ENCODE data around the gene KIF13A. TPM values are rescaled to one million over a fixed set of nuclear protein-coding genes. Genes with fewer than 3 reads are reported as not detected.

Gene KIF13A
- total and polyA plus RNA-seq, 10 donors = 3.7 to 32.0 (median 19.9) TPM

- H3K9me3 ChIP-seq = peaks cover 0 to 6% (median 0%) of the 10 kb centered on the region in 8 donors
- no peak for DNase-seq
- TF ChIP-seq CTCF (IDR thresholded peaks at IDR 0.05 in 8 of 11, conservative IDR thresholded peaks at IDR 0.05 in 3 of 11) (no peak), POLR2A (IDR thresholded peaks at IDR 0.05) (no peak), POLR2AphosphoS5 (IDR thresholded peaks at IDR 0.05) (no peak)
- no peak overlapping the region for H3K4me3 ChIP-seq
- no peaks in the 10 kb centered on the region for H3K36me3 ChIP-seq
- 81 to 92% (median 90%) methylated on average over 12 of the region's 12 CpGs for WGBS, 5 donors
- H3K27me3 ChIP-seq (replicated peaks in 1 of 7) = no peaks in the 10 kb centered on the region
- intact Hi-C loops (cut with DNase I; ENCODE audit: low total_unique reads) = no loop called here
- no peak overlapping the region for H3K27ac ChIP-seq
- peaks cover 0 to 5% (median 0%) of the 10 kb centered on the region in 6 donors for H3K4me1 ChIP-seq
Observed at GRCh38 chr6:17729223-17730077, 258.0 kb downstream of the KIF13A start.

- intact Hi-C loops (cut with DNase I; ENCODE audit: low total_unique reads) = no loop called here
- WGBS, 5 donors = 96 to 98% (median 98%) methylated on average over 10 to 49 of the region's 49 CpGs
- Histone ChIP-seq H3K36me3 (no peaks in the 10 kb centered on the region), H3K9me3 (peaks cover 0 to 6% (median 0%) of the 10 kb centered on the region in 8 donors), H3K27ac (no peak overlapping the region), H3K4me1 (peaks cover 0 to 5% (median 0%) of the 10 kb centered on the region in 6 donors), H3K4me3 (no peak overlapping the region), H3K27me3 (replicated peaks in 1 of 7) (no peaks in the 10 kb centered on the region)
- no peak for DNase-seq
- TF ChIP-seq POLR2AphosphoS5 (IDR thresholded peaks at IDR 0.05) (no peak), CTCF (IDR thresholded peaks at IDR 0.05 in 8 of 11, conservative IDR thresholded peaks at IDR 0.05 in 3 of 11) (no peak)
Observed at GRCh38 chr6:17728551-17729222, 258.7 kb downstream of the KIF13A start.

GRCh38 chr6:17725083-17725482 lies 262.4 kb downstream of the KIF13A start:
- TF ChIP-seq POLR2AphosphoS5 (IDR thresholded peaks at IDR 0.05) (peak in 1 of 3 donors; percentile 63), POLR2A (IDR thresholded peaks at IDR 0.05) (no peak), CTCF (IDR thresholded peaks at IDR 0.05 in 8 of 11, conservative IDR thresholded peaks at IDR 0.05 in 3 of 11) (no peak)
- WGBS, 5 donors = 16 to 27% (median 21%) methylated on average over 6 of the region's 6 CpGs
- intact Hi-C loops (cut with DNase I; ENCODE audit: low total_unique reads) = no loop called here

GRCh38 chr6:17724341-17724740 lies 263.1 kb downstream of the KIF13A start:
- Histone ChIP-seq H3K27me3 (replicated peaks in 1 of 7) (no peaks in the 10 kb centered on the region), H3K4me3 (no peak overlapping the region), H3K27ac (no peak overlapping the region), H3K9me3 (peaks cover 0 to 6% (median 0%) of the 10 kb centered on the region in 8 donors), H3K36me3 (no peaks in the 10 kb centered on the region), H3K4me1 (peaks cover 0 to 5% (median 0%) of the 10 kb centered on the region in 6 donors)
- 90 to 99% (median 95%) methylated on average over 3 of the region's 3 CpGs for WGBS, 5 donors
- intact Hi-C loops (cut with DNase I; ENCODE audit: low total_unique reads) = no loop called here
- no peak for TF ChIP-seq POLR2AphosphoS5 (IDR thresholded peaks at IDR 0.05)
- TF ChIP-seq CTCF (IDR thresholded peaks at IDR 0.05 in 8 of 11, conservative IDR thresholded peaks at IDR 0.05 in 3 of 11) = no peak
- no peak for TF ChIP-seq POLR2A (IDR thresholded peaks at IDR 0.05)
- no peak for DNase-seq

More at GRCh38 chr6:17725083-17725482, 262.4 kb downstream of the KIF13A start:
- no peak overlapping the region for H3K4me3 ChIP-seq
- H3K9me3 ChIP-seq = peaks cover 0 to 6% (median 0%) of the 10 kb centered on the region in 8 donors
- no peaks in the 10 kb centered on the region for H3K27me3 ChIP-seq (replicated peaks in 1 of 7)
- no peaks in the 10 kb centered on the region for H3K36me3 ChIP-seq
- peak overlapping the region in 1 of 8 donors; percentile 7 for H3K27ac ChIP-seq
- peaks cover 0 to 5% (median 0%) of the 10 kb centered on the region in 6 donors for H3K4me1 ChIP-seq
- DNase-seq = no peak

Measured in spleen (tissue), 11 donors.